ENCODE results near the gene PRDM15.
A peak's percentile ranks its signal among the peaks of the same experiment; 100 is the strongest.

Gene PRDM15

DNA sequence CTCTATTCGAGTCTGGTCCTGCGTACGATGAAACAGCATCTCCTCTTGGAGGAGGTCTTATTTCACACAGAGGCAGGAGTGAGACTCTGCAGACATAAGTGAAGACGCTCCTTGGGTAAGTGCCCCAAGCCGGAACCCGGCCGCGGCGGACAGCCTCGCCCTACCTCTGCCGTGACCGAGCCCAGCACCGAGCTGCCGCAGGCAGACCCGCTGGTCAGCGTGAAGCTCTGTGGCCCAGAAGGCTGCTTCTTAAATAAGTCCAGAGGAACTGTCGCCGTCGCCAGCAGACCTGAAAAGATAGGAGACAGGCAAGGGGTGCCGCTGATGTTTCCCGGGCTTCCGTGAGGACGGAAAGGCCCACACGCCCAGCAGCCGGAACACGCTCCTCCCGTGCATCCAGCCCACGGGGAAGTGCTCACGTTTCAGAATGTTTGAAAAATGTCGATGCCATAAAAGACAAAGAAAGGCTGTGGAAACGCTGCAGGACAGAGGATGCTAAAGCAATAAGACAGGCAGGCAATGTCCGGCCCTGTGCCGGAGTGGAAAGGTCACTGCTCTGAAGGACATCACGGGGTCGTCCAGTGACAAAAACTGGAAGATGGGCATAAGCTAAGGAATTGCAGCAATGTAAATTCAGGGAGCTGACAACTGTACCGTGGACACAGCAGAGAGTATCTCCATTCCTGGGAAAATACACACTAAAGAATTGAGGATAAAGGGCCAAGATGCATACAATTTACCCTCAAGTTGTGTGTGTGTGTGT lies 28.5 kb upstream of the PRDM15 start:
- DNase-seq = no peak

DNA sequence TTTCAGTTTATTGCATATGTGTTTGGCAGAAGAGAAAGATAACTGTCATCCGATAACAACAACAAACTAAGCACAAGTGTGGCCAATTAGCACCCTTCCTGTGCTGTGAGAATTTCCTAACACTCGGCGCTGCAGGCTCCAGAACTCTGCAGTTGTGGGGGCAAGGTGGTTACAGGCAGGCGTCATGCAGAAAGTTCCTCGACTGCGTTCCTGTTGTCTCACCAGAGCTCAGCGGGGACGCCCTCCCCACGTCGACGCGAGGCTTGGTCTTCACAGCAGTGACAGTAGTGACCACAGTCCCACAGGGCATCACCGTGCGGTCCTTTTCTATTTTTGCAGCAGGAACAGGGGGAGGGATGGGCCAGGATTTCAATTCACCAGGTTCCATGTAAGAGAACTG lies 27.6 kb upstream of the PRDM15 start:
- no peak for DNase-seq

DNA sequence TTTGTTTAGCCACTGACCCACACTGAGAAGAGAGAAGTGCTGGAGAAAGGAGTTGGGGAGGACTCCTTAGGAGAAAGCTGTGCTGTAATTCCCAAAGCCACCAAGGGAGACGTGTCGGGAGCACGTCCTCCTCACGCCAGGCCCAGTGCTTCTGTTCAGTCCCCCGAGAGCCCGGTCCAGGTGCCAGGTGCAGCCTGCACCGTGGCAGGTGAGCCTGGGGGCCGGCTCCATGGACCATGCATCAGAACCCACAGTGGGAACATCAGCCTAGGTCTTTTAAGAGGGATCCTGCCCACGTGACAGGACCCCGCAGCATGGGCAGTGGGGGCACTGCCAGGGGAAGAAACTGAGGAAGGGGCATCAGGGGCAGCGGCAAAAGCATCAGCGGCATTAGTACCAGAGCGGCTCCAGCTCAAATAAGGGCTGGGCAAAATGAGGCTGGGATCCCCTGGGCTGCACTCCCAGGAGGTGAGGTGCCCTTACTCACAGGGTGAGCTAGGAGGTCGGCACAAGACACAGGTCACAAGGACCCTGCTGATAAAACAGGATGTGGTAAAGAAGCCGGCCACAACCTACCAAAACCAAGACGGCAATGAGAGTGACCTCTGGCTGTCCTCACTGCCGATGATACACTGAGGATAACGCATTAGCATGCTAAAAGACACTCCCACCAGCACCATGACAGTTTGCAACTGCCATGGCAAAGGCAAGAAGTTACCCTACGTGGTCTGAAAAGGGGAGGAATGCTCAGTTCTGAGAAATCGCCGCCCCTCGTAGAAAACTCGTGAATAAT lies 24.6 kb upstream of the PRDM15 start:
- no peak for DNase-seq

DNA sequence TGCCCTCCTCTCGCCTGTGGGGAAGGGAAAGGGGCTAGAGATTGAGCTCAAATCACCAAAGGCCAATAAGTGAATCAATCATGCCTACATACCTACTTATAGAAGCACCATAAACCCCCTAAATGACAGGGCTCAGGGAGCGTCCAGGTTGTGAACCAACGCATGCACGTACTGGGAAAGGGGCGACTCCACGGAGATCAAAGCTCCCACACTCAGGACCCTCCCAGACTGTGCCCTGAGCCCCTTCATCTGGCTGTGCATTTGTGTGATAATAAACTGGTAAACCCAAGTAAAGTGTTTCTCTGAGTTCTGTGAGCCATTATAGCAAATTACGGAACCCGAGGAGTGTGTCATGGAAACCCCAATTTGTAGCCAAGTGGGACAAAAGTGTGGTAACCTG lies 23.8 kb upstream of the PRDM15 start:
- no peak for DNase-seq

DNA sequence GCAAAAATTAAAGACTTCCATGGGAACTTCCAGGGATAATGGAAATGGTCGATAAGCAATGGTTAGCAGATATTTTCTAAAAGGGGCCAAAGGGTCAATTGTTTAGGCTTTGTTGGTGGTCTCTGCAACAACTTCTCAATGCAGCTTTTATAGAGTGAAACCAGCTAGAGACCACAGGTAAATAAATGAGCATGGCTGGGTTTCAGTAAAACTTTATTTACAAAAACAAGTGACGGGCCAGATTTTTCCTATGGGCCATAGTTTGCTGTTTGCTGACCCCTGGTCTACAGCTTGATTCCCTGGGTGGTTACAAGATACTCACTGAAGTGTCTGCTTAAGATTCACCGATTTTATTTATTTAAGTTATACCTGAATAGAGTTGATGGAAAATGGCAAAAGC lies 22.6 kb upstream of the PRDM15 start:
- DNase-seq = no peak

DNA sequence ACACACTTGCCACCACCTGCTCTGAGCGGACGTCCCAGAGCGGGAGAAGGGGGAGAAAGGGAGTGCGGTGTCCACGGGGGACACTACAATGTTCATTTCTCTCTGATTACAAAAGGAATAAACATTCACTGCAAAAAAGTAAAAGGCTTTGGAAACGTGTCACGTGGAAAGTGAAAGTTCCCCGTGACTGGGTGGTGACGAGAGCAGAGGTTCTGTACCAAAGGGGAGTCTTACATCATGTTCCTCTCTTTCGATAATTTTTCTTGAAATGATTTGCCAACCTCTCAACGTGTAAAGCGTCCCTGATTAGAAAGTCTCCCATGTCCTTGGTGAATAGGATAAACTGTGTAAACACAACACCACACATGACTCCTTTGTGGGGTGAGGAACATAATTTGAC lies 22.0 kb upstream of the PRDM15 start:
- DNase-seq = no peak

DNA sequence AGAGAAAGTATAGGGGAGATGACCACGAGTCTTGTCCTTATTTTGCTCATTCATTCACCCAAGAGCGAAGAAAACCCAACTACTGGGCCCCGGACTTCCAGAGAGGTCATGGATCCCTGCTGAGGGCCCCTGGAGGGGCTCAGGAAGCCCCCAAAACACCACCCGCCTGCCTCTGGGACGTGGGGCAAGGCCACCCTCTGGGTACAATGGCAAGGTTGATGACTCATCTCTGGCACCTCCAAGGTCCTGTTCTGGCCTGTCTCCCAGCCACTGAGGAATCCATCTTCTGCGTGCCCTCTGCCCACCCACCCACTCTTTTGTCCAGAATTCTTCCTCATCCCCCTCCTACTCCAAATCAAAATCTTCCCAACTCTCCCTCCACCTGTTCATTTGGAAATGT lies 21.3 kb upstream of the PRDM15 start:
- no peak for DNase-seq

DNA sequence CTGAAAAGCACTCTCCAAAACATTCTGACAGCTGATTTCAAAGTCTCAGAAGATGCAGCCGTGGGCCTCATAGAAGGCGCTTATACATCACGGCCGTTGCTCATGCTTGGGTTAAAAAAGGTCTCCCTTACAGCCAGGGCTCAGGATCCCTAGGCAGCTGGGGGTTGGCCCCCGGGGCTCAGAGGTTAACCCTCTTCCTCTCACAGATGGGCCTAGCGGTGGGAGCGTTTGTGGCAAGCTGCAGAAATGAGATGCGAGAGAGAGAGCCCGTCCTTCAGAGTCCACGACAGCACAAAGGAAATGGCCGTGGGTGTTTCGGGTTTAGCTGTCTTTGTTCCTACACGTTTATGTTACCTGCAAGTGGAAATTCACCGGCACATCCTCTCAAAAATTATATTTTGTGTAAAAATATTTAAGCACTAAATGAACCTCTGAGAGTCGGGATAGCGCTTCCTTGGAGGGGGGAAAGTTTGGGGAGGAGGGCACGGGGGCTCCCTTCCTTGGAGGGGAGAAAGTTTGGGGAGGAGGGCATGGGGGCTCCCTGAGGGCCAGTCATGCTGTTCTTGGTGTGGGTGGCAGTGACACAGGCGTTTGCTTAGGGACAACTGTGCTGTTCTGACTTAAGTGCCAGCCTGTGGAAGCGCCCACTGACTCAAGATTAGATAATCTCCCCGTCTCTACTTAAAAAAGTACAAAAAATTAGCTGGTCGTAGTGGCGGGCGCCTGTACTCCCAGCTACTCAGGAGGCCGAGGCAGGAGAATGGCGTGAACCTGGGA lies 20.5 kb upstream of the PRDM15 start:
- no peak for DNase-seq

DNA sequence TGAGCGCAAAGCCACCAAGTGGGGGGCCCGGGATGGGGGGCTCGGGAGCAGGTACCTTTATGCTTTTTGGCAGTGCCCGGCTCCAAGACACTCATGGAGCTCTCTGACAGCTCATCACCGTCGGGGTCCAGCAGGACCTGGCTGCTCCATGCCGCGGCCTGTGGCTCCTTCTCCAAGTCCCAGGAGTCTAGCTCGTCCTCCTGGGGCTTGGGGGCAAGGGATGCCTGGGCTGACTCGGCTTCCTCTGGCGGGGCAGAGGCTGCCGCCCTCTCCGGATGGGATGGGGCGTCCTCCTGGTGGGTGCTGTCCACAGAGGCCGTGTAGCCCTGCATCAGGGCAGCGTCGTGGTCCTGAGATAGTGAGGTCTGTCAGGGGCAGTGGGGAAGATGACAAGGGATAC lies 19.9 kb upstream of the PRDM15 start:
- DNase-seq = no peak

DNA sequence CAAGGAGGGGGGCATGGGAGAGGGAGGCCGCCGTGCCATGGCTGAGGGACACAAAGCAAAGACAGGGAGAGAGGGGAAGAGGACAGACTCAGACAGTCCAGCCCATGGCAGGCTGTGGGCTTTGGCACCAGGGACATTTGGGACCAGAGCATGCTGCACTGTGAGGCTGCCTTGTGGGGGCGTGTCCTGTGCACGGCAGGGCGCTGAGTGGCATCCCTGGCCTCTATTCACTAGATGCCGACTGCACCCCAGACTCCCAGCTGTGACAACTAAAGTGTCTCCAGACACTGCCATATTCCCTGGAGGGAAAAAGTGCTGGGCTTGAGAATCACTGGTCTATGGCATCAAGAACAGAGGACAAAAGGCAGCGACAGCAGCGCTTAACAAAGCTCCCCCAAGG lies 18.6 kb upstream of the PRDM15 start:
- no peak for DNase-seq

DNA sequence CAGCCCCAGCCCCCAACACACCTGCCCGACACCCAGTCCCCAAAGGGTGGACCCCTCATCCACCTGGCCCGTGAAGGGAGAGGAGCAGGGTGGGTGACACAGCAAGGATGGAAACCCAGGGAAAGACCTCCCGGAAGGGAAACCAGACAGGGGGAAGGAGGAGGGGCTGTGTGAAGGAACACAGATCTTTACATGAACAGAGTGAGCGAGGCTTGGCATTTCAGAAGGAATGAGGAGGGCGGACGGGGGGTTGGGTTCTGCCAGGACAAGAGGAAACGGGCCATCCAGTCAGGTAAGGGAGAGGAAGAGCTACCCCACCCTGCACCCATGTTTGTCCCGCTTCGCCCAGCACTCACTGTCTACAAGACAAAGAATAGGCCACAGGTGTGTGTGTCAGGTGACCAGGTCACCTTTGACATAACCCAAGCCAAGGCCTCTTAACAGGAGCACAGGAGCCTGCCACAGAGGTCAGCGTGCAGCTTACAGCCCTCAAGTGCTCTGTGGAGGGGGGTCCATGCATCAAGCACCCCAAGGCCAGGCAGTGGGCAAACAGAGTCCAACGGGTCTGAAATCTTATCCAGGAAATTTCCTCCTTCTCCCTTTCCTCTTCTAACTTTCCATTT lies 18.0 kb upstream of the PRDM15 start:
- DNase-seq = no peak

DNA sequence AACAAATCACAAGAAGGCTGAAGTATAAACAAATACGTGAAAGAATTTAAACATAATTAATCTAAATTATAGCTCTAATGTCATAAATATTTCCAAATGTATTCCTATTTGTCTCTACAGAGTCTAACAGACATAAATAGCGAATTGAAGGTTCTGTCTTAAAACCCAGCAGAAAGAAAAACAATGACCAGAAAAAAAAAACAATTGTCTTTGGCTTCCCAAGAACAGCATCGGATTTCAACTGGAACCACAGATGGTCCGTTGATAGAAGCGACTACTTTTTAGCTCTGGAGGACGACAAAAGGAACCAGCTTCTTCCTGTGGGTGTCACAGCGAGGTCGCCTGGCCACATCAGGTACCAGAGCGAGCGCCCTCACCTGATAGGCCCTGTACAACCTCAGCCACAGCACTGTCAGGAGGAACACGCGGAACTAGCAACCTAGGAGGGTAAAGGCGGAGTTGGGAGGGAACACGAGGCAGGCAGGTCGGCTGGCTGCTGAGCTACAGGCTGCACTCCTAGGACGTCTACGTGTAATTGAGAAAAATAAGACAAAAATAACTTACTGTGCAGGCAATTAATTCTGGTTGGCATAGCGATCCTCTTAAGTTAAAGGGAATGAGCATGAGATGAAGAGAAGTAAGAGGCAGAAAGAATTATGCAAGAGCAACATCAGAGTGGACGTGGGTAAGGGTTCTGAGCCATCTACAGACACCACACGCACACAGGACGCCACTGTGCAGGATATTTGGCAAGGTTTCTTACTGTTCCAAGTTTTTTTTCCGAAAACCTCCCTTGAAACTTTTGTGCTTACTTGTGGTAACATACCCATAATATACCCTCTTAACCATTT lies 16.7 kb upstream of the PRDM15 start:
- peak; percentile 58 for DNase-seq

DNA sequence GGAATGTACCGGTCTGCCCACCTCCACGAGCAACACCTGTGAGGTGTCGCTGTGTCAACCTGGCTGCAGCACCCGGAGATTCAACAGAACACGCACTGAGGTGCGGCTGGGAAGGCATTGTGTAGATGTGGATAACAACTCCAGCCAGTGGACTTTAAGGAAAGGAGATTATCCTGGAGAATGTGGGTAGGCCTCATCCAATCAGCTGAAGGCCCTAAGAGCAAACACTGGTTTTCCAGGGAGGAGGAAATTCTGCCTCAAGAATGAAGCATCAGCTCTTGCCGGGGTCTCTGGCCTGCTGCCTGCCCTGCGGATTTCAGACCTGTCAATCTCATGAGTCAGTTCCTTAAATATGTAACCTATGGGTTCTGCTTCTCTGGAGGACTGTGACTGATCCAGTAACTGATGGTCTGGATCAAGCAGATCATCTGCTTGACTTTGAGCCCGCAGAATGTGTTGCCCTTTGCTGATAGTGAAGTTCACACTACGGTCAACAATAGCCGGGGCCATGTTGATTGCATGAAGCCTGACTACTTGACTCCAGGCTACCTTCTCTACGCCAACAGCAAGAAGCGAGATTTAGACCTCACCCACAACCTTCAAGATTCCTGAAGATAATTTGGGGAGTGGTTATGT lies 15.9 kb upstream of the PRDM15 start:
- no peak for DNase-seq

DNA sequence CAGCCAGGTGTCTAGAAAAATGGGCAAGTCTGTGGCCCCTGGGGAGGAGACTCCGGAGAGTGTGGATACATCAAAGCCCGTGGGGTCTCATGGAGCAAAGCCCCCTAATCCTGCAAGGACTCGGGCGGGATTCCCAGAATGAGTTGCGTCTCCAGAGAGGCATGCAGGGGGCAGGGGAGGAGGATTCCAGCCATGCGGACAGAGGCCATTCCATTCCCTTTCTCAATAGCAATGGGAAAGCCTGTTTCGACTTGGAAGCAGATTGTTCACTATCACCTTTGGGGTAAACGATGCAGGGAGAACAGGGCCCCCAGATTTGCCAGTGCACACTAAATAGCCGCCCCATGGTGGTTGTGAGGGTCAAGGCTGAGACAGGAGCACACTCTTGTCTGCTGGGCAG lies 15.4 kb upstream of the PRDM15 start:
- DNase-seq = no peak

DNA sequence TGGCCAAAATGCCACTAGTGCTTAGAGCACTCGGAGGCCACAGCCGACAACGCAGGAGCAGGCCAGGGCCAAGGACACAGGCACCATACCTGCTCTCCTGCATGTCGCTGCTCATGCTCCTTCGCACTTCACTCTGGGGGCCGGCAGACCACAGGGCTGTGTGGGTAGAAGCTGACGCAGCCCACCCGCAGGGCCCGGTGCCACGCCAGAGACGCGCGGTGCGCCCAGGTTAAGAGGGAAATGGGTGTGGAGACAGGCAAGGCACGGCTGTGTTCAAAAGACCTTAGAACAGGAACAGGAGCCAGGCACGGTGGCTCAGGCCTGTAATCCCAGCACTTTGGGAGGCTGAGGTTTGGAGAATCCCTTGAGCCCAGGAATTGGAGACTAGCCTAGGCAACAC lies 13.6 kb upstream of the PRDM15 start:
- no peak for DNase-seq

DNA sequence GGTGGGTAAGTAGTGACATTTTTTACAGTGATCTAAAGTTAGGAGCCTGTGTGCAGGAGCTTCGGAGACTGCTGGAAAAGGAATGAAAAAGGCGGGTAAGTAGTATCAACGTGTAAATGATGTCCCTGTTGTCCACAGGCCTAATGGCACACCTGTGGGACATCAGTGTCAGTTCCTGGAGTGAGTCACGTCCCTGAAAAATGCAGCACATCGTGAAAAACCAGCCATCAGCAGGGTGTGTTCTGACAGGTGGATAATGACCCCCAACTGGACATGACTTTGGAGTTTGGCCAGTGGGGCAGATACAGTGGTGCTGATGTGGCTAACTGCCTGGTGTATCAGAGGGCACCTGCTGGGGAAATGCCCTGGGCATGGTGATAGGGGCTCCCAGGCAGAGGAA lies 12.0 kb upstream of the PRDM15 start:
- no peak for DNase-seq

DNA sequence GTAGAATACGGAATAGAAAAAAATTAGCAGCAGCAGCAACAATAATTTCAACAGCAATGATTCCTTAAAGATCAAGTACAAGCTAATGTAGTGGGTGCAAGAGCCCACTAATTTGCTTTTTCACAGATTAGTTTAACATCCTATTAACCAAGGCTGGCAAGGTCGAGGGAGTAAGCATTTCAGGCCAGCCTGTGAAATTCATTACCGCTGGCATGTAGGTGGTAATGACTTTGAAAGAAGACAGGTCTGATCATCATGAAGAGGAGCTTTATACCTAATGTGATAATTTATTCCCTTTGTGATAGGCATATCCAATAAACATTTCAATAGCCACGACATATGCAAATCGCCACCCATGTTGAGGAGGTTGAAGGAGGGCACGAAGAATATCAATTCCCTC lies 11.2 kb upstream of the PRDM15 start:
- DNase-seq = no peak

DNA sequence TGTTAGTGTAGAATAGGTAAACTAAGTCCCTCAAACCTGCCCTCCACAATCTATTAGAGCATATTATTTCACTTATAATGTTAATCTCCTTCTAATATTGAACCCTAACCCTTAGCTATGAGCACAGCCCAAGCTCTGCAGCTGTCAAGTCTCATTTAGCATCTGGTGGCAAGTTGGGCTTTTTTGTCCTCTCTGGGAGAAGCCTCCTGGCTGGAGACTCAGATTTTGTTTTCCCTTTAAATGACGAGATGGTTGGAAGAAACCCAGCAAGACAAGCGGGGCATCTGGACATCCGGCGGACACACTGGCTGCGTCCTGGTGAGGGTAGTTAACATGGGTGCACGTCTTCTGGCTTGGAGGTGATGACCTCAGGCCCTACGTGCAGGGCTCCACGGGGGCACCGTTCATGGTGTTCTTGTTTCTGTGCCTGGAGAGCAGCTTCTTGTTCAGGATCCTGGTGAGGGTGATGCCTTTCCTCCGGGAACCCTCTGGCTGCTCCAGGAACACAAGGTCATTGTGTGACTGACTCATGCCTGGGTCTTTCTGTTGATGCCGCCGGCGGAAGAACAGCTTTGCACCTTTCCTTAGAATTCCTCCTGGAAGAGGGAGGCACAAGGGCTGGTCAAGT lies 9.7 kb upstream of the PRDM15 start:
- no peak for DNase-seq

DNA sequence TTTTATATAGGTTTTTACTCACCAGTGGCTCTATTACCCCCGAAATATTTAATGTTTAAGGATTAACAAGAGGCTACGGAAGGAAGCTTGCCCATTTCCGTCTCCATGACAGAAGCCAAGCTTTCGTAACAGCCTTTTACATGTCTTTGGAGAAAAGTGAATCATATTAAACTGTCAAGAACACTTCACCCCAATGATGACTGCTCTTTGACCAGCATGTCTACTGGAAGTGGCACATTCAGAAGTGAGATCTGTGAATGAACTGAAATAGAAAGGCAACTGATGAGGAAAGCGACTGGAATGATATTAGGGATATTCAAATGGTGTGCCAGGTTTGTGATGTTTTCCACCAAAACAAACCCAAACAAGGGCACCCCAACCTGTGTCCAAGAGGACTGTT lies 8.5 kb upstream of the PRDM15 start:
- no peak for DNase-seq

DNA sequence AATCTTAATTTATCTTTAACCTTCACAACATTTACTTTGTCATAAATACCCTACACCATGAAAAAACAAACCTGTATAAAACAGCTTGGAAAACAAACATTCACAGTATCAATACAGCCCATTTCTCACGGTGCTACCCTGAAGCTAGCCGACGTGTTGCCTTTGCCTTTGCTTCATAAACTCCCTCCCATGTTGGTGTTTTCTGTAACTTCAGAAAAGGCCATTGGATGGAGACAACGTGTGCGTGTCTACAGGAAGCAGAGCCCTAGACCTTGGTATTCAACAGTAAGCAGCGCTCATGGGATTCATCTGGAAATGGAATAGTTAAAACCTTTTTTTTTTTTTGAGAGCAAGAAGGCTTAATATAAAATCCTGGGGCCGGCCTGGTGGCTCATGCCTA lies 7.2 kb upstream of the PRDM15 start:
- DNase-seq = no peak

DNA sequence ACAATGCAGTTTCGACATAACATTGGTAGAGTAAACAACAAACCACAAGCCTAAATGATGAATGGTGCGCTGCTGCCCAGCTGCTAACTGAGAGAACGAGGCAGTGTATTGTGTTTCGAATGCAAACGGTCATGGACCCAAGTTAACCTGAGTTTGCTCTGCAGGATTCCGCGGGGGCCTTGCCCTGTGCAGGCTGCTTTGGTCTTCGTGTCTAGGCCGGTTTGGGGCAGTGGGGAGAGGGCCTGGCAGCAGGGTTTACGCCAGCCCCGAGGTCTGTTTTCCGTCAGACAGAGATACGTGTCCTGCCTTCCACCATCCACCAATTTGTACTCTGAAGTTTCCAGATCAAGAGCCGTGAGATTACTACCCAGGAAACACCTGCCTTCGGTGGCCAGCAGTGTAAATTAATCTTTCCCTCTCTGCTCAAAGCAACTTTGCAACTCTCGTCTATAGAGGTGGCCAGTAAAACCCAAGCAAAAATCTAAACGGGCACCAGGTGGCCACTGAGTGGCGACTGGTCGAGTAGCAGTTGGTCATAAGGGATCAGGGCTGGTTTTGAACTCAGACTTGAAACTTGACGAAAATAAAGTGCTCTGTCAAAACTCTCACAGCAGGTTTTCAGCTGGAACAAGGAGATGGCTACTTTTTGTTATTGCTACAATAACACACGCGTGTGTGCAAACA lies 6.3 kb upstream of the PRDM15 start:
- DNase-seq = no peak

All from CD4-positive, alpha-beta T cell treated with Interferon gamma for 1 hour (primary cell).